HG03354 (cell line): ENCODE data around the gene RRM2.
A peak's percentile ranks its signal among the peaks of the same experiment; 100 is the strongest.

ENCODE experiments used
- ATAC-seq: cut with Tn5 transposase; IDR thresholded peaks from one replicate; pipeline ENCODE4 v1.9.1; 2021; ENCODE audit warnings: mild to moderate bottlenecking; ENCODE audit not compliant: unreplicated experiment, poor library complexity, severe bottlenecking

RRM2 gene

DNA sequence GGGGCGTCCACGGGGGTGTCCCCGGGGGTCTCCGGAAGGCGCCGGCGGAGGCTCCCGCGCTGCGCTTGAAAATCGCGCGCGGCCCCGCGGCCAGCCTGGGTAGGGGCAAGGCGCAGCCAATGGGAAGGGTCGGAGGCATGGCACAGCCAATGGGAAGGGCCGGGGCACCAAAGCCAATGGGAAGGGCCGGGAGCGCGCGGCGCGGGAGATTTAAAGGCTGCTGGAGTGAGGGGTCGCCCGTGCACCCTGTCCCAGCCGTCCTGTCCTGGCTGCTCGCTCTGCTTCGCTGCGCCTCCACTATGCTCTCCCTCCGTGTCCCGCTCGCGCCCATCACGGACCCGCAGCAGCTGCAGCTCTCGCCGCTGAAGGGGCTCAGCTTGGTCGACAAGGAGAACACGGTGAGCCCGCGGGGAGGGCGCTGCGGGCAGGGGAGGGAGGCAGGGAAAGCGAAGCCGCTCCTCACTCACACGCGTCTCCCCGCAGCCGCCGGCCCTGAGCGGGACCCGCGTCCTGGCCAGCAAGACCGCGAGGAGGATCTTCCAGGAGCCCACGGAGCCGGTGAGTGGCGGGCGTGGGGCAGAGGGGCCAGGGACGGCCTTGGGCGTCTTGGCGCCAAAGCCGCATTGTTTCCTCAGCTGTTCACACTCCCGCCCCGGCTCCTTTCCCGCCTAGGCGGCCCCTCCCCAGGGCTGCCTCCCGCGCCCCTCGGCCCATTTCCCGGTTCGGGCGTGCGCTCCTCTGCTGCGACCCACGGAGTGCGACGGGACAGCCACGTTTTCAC lies at the start of gene RRM2:
Gene RRM2 (plus strand): TSS at position 240 of the 781 bp plus-strand sequence. CDS start 60 bp downstream, at position 300.
- peak; percentile 68 for ATAC-seq

DNA sequence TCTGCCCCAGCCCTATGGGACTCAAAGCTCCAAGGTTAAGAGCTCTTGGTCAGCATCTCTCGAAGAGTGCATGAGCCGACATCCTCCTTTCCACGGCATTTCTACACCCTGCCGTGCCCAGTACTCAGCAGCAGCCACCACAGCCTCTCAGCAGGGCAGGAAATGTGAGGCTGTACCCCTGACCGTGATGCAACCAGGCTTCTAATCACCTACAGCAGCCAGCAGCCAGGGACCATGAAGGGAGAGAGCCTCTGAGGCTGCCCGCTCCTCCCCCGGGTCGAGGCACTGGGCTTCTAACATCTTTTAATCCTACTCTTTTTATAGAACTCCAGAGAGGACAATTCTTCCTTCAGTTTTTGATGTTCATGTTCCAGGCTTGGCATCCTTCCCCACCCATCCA lies 48.8 kb upstream of the RRM2 start:
- no peak for ATAC-seq

DNA sequence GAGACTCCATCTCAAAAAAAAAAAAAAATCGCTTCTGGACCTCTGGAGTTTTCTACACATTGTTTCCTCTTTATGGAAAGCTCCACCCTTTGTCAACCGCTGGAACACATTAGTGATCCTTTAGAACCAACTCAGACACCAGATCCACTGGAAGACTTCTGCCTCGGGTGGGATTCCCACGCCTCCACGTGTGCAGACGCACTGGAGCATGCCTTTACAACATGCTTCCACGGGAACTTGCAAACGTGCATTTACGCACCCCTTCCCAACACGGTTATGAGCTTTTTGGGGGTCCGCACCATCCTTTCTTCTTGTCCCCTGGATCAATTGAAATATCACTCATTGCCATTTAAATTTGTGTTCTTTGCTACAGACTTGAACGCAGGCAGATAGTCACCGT lies 47.4 kb upstream of the RRM2 start:
- no peak for ATAC-seq

DNA sequence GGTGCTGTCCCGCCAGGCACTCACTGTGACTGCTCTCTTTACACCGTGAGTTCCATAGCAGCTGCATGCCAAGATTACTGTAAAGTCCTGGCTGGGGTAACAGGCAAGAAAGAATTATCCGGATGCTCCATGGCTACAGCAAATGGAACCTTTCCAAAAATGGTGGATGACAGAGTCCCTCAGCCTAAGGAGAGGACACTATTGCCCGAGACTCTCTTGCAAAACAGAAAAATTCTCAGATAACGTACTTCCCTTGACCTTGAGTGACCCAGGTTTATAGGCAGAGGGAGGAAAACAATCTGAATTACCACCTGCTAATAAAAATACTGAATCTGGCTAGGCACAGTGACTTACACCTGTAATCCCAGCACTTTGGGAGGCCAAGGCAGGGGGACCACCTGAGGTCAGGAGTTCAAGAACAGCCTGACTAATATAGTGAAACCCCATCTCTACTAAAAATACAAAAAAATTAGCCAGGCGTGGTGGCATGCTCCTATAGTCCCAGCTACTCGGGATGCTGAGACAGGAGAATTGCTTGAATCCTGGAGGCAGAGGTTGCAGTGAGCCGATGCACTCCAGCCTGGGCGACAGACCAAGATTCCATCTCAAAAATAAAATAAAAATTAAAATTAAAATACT lies 46.8 kb upstream of the RRM2 start:
- ATAC-seq = no peak

DNA sequence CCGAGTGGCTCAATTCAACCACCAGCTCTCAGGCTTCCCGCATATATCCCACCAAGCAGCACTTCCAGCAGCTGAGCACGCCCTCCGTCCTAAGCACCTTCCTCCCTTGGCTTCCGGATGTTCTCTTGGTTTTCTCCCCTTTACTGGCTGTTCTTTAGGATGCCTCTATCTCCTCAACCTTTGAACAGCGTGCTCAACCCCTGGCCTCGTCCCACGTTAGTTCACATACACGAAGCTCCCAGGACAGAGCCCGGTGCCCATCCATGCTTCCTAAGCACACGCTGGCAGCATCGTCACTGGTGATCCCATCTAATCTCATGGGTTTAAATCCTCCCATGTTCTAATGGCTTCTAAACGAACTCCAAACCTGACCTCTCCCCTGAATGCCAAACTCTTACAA lies 46.0 kb upstream of the RRM2 start:
- ATAC-seq = no peak

DNA sequence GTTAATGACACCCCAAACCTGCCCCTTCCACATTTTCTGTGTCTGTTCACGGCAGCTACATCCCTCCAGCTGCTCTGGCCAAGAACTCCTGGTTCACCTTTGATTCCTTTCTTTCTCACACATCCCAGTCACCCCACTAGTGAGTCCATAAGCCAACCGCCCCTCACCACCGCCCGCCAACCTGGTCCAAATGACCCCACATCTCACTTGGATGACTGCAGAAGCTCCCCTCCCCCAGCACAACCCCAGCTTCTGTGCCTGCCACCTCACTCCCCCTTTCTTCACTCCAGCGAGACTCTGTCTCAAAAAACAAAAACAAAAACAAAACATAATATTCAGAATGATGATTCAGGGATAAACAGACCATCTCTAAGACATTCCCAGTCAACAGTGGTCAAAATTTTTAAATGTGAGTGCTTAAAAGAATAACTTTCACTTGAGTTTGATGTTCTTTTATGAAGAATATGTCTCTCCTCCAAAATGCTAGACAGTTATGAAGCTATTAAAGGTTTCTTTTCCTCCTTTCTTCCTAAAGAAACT lies 45.5 kb upstream of the RRM2 start:
- ATAC-seq = no peak

DNA sequence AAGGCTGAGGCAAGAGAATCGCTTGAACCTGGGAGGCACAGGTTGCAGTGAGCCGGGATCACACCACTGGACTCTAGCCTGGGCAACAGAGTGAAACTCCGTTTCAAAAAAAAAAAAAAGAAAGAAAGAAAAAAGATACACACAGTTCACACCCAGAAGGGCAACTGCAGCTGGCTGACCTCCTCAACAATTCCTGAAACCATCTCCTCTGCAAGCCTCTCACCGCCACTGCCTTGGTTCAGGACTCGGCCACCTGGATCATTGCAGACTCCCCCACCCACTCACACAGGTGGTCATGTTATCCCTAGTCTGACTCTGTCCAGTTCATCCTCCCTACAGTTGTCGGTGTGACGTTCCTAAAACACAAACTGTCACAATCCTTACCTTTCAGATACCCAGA lies 44.5 kb upstream of the RRM2 start:
- no peak for ATAC-seq

DNA sequence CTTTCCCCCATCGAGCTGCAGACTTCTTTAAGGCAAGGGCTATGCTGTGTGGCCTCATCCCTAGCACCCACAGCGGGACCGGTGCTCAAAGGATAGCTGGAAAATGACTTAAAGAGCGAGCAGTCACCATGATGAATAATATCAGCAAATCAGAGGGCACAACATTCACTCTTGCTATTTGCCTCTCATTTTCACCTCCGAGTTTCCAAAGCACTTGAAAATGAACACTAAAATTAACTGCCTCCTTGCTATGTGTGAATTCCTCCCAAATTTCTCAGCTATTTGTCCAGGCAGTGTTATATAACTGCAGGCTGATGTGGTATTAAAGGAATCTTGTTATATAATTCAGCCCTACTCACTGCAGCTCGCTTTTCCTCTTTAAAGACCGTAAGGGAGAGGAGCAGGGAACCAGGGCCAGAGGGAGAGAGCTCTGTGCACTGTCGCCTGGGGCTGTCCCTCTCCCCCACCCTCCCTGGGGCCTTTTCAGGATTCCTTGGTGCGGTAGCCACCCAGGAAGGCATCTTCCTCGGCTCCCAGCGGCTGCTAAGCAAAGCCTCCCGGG lies 43.8 kb upstream of the RRM2 start:
- ATAC-seq = no peak

DNA sequence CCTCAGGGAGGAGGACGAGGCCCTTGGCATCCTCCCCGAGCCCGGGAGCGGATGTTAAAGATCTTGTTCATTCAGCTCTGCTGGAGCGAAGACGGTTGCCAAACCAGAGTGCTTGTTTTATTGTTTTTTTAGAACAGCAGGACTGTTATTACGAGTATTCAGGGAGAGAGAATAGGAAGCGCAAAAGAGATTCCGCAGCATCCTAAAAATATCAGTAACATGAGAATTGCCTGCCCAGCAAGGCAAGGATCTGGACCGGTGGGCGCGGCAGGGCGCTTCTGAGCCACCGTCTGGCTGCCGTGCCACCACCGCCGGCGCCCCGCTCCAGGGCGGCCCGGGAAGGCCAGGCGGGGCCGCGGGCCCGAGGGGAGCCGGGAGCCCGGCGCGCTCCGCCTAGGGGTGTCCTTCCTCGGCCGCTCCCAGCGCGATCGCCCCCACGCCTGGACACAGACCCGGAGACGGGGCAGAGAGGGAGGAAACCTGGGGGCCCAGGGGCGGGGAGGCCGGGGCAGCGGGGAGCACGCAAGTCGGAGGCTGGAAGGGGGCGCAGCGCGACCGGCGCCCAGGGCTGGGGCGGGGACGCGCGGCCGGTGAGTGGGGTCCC lies 43.2 kb upstream of the RRM2 start:
- peak; percentile 21 for ATAC-seq

DNA sequence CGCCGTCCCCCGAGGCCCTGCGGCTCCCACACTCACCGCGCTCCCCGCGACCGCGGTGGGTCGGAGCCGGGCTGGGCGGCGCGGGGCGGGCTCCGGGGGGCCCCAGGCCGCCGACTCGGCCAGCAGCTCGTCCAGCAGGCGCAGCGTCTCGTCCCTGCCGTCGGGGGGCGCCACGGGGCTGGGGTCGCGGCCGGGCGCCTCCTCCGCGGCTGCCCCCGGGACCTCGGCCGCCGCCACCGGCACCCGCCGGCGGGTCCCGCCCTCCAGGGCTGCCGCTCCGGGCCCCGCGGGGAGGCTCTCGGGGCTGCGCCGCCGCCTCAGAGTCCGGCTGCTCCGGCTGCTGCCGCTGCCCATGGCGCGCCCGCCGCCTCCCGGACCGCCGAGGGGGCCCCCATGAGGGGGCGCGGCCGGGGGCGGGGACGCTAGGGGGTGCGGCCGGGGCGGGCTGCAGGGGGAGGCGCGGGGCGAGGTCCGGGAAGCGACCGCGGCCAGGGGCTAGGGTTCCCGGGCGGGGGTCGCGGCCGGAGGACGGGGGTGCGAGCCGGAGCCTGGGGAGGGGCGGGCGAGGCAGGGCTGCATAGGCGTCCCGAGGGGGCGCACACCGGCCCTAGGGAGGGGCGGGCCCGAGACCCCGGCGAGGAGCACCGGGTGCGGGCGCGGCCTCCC lies 42.5 kb upstream of the RRM2 start, which contains the start of gene CYS1:
Gene CYS1 (minus strand): TSS at position 542 of the 666 bp plus-strand sequence. CDS start 188 bp downstream, at position 354.
- ATAC-seq = peak; percentile 35

DNA sequence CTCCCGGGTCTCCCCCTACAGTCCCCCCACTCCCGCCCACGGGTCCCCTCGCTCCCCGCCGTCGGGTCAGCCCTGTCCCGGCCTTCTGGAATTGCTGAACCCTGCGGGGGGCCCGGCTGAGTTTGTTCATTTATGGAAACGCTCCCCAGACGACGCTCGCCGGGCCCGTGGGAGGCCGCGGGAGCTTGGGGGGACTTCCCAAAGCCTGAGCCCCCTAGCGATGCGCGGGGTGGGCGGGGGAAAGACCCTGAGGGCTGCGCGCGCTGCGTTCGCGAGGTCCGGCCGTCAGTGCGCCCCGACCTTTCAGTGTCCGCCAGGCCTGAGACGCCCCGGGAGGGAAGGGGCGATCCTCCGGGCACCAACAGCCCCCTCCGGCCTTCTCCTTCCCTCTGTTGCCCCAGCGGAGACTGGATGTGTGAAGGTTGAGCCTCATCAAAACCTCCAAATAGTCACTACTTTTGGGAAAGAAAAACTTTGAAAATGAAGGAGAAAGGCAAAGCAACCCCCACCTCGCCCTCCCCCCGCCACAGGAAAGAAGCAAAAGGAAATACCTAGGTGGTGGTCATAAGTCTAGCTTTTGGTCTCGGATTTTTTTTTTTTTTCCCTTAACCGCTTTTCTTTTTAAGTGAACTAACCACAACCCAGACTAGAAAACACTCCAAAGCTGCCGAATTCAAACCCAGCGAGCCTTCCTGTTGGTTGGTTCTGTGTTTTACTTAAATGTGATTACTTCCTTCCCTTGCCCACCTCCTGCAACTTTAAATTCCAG lies 41.8 kb upstream of the RRM2 start:
- peak; percentile 32 for ATAC-seq

DNA sequence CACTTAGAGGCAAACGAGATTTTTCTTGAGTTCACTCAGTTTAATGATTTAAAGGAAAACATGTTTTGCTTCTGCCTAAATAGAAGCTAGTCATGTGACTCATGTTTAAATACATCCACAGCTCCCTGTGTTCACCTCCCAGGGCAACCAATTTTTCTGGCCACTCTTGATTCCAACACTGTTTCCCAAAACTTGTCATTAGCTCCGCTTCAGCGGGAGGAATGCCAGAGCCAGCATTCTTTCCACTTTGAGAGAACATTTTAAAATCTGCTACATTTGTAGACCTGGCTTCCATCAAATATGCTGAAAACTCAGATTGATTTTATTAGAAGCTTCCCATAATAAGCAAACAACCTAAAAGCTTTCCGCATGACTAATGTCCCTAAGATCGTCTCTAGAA lies 39.5 kb upstream of the RRM2 start:
- no peak for ATAC-seq

DNA sequence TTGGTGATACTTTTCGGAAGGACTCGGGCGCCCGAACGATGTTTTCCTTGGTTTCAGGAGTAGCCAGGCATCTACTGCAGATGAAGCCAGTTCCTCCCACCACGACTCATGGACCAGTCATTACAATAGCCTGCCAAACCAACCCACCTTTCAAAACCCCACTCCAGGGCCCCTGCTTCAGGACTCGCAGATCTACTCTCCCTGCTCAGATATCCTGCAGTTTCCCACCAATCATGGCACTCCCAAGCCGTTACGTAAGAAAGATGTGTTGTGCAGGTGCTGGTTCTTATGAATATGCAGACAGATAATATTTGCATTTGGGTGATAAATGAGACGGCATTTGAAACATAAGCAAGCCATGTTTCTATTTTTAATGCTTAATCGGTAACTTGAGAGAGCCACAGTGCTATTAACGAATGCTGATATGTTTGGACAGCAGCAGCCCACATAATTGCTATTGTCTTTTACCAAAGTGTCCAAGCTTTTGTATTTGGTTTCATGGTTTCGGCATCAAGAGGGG lies 38.8 kb upstream of the RRM2 start:
- peak; percentile 51 for ATAC-seq

DNA sequence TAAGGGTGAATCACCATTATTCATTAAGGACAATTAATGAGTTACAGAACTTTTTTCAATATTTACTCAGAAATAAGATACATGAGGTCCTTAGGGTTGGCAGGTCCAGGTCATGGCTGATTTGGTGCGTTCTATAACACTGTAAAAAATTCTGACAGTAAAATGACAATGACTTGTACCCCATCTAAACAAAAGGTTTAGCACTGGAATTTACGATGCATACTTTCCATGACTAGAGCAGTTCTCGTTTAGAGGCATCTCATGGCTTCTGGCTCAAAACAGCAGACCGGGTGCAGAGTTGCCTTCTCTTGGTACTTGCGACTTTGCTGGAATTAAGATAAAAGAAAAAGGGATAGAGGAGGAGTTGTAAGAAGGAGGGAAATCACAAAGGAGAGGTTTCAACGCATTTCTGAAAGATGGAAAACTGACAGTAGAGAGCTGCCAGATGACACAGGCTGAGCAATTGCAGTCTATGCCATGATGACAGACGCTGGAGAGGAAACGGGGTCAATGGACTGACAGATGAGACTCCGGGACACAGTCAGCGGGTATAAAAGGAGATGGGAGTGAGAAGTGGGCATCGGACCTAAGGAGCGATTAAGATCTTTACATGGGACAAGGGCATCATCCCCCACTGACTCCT lies 38.2 kb upstream of the RRM2 start:
- peak; percentile 7 for ATAC-seq

DNA sequence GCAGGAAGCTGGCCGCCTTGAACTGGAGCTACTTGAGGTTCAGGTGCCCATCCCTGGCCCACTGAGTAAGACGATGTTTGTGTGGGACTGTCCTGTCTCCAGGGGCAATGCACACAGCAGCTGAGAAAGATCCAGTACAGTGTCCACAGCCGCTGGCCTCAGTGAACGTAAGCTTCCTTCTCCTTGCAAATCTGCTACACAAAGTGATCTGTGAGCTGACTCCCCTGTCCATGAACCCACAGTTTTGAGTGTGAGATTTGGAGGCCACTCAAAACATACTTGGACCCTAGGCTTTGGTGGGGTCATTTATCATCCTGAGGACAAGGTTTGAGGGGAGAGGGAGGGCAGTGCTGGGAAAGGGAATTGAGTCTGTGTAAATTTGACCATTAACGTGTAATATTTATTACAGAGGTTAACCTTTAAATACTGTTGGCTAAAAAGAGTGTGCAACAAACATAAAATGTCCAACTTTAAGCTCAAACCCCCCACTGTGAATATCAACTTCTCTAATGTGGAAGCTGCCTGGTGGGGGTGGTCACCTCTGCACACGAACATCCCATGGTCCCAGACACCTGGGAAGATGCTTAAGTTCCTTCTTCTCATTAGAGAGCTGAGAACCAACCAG lies 37.4 kb upstream of the RRM2 start:
- ATAC-seq = no peak

DNA sequence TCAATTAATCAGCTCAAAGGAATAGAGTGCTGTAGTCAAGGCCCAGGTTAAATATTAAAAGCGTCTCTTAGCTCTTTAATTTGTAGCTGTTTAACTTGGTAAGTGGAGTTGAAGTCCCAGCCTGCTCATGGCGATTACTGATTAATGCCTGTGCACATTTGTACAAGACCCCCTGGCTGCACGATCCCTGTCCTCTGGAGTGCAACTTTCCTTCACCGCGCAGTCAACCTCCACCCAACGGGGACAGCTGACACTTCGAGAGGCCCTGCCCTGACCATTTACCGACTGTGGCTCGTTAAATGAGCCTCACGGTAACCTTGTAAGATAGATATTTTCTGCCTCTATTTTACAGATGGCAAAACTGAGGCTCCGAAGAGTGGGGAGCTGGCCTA lies 36.9 kb upstream of the RRM2 start:
- ATAC-seq = no peak

DNA sequence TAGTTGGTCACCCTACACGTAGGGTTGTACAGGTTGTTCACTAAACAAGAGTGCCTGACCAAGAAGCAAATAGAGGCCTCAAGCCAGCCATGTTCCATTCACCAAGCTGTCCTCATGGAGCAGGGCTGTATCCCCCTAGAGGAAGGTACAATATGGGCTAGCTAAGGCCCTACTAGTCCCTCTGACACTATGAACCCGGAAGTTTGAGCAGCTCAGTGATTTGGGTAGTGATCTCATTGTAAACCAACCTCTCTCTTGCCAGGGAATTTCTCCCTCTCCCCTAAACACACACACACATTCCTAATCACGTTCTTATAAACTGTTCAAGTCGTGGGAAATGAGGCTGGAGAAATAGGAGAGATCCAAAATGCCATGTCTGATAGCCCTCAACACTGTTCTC lies 35.6 kb upstream of the RRM2 start:
- ATAC-seq = no peak

DNA sequence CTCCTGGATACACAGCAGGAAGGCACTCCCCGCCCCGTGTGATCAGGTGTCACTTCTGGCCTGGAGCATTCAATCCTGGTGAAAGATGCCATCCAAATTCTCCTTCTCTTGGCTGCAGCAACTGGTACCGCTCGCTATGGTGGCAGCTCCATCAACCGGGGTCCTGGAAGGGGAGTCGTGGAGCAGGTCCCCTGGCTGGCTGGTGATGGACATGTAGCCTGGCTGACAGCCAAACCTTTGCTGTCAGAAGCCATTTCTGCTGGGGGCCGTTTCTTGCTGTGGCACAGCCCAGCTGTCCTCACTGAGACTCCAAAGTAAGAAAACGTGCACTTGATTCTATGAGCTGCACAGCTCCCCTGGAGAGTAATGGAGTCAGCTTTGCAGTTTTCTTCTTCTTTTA lies 35.2 kb upstream of the RRM2 start:
- ATAC-seq = no peak
